HG03064 (cell line): ENCODE measurements around the gene NRG4.
A peak's percentile ranks its signal among the peaks of the same experiment; 100 is the strongest.
"Not testable (repeated sequence)": the region's sequence is repeated elsewhere in the genome, so short reads cannot be mapped to it uniquely, and the experiment has no call there.

Source experiments
- ATAC-seq: cut with Tn5 transposase; IDR thresholded peaks from one replicate; pipeline ENCODE4 v1.9.1; 2021; ENCODE audit warnings: low read depth; ENCODE audit not compliant: unreplicated experiment

The NRG4 gene

DNA sequence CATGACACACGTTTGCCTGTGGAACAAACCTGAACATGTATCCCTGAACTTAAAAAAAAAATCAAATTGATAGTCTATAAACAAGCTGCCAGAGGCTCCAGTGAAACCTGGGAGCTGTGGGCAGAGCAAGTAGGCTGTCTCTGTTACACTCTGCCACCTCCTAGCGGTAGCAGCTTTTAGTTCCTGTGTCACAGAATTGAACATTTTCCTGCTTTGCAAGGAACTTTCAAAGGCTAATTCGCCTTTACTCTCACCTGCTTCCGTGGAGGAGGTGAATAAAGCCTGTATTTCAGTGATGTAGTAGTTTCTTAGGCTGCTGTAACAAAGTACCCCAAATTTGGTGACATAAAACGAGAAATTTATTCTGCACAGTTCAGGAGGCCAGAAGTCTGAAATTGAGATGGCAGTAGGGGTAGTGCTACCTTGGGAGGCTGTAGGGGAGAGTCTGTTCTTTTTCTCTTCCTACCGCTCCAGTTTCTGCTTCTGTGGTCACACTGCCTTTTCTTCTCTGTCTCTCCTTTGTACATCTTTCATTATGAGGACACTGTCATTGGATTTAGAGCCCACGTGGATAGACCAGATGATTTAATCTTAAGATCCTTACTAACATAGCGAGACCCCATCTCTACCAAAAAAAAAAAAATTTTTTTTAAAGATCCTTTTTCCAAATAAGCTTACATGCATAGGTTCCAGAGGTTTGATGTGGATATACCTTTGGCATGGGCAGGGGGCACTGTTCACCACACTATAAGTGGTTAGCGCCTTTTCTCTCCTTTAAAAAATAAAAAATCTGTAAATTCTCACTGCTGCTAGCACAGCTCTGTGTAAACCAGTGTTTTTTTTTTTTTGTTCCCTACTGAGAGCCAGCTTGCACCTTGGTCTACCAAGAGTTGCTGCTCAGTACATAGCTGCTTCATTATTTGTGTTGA is 83.3 kb downstream of the NRG4 start:
- no peak for ATAC-seq

DNA sequence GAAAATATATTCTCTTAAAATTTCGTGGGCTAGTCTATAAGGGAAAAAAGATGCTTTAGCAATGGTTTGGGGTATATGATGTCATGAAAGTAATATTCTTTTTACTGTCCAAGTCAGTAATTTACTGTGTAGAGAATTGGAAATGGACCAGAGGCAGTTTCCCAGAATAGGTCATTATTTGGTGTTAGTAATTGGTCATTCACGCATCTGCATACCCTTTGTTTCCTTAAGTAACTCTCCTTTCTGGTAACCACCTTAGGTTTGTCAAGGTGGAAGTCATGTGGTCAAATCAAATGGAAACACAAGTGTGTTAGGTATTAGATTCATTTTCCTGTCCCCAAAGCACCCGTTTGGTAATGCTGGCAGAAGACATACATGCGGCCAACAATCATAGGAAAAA is 84.6 kb downstream of the NRG4 start:
- ATAC-seq = no peak

DNA sequence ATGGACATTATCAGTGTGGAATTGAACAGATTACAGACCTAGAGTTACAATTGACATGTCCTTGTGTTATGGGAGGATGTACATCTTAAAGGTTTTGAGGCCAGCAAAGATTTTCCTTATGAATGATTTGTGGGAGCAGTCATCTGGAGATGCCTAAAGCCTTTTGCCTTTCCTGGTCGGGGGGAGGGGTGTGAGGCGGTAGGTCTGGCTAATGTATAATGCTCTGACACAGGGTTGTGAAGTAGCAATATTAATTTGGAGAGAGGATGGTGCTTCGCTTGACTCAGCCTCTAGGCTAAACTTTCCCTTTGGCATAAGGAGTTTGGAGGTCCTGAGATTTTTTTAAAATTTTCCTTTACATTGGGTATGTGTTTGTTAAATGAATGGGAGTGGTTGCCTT is 85.3 kb downstream of the NRG4 start:
- ATAC-seq = no peak

- no peak for ATAC-seq
Measured at GRCh38 chr15:75925440-75925839, 86.8 kb downstream of the NRG4 start.

DNA sequence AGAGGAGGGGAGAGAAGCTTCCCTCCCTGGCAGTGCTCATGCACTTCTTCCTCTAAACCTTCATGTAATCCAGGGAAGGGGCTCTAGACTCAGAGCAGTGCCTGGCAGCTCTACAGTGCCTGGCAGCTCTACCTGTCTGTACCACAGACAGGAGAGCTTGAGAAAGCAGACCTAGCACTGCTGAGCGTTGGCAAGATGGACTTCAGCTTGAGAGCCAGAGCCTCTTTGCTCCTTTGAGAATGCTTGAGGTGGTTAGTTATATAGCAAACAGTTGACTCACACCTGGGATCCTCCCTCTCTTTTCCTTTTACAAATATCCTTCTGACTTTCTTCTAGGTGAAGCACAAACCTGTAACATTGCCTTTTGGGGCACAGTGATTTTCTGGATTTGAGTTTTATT is 87.6 kb downstream of the NRG4 start:
- no peak for ATAC-seq

DNA sequence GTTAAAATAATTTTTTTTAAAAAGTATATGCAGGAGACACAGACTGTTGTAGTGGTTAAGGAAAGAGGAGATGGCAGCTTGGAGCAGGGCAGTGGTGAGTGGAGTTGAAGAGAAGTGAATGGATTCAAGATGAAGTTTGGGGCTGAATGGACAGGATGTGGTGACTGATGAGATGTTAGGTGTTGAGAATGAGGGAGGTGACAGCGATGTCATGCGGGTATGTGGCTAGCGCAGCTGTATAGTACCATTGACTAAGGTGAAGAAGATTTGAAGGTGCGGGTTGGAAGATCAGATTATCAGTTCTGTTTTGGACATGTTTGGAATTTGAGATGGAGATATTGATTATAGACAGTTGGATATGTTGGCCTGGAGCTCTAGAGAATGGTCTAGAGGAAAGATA is 88.5 kb downstream of the NRG4 start:
- ATAC-seq = no peak

DNA sequence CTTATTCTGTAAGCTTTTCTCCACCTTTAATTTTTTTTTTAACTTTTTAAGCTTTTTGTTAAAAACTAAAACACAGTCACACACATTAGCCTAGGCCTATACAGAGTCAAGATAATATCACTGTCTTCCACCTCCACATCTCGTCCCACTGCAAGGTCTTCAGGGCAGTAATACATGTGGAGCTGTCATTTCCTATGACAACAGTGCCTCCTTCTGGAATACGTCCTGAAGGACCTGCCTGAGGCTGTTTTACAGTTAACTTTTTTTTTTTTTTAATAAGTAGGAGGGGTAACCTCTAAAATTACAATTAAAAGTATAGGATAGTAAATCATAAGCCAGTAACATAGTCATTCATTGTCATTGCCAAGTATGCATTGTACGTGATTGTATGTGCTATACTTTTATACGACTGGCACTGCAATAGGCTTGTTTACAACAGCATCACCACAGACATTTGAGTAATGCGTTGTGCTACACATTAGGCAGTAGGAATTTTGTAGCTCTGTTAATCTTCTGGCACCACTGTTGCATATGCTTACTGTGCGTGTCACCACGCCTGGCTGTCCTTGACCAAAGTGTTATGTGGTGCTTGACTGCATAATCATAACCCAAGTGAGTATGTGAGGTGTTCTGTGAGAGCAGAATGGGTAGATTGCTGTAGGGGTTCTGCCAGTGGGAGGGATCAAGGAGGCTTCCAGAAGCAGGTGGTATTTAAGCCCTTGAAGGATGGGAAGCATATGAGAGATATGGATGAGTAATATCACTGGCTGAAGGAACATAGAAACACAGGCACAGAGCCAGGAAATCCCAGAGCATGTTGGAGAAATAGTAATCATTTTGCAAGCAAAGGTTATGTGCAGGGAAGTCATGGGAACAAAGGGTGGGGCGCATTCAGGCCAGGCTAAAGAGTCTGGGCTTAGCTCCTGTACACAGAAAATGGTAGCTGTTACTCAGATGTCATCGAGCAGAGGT is 90.2 kb downstream of the NRG4 start:
- ATAC-seq = no peak

DNA sequence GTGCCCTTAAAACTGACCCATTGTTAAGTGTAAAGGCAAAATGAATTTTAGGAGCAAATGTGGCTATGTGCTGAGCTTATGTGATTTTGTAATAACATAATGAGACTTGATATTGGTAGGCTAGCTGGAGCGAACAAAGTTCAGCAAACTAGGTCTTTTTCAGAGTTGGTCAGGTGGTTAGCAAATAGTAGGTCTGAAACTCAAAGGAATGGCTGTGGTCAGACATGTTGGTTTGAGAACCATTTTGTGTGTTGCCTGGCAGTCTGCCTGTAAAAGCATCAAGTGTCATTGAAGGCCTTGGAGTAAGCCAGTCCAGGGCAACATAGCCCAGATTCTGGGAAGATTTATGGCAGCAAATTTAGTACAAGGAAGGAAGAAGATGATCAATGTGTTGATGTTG is 92.1 kb downstream of the NRG4 start:
- ATAC-seq = no peak

DNA sequence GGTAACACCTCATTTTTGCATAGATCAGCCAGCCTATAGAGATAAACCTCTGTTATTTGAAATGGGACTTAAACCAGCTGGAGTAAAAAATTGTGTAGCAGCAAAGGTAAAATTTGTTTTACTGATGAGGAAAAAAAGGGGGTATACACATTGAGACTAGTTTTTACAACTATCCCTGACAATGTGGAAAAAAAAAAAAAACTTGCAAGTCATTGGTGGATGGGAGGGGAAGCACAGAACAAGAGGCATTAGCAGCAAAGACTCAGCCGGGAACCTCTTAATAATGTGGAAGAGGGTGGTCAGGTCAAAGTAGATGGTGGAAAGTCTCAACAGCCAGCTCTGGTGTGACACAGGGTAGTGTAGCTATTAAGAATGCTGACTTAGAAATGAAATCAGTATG is 94.1 kb downstream of the NRG4 start:
- ATAC-seq = no peak

DNA sequence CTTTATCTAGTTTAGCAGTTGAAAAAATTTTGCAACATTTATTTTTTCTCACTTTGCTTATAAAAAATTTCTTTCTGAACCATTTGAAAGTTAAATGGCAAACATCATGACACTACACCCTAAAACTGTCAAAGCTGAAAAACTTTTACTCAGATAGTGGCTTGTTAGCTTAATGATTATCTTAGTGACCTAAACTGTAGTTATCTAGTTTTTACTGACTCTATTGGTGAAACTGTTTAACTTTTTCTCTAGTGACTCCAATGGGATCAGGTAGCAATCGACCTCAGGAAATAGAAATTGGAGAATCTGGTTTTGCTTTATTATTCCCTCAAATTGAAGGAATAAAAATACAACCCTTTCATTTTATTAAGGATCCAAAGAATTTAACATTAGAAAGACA is 95.2 kb downstream of the NRG4 start:
- ATAC-seq = no peak

DNA sequence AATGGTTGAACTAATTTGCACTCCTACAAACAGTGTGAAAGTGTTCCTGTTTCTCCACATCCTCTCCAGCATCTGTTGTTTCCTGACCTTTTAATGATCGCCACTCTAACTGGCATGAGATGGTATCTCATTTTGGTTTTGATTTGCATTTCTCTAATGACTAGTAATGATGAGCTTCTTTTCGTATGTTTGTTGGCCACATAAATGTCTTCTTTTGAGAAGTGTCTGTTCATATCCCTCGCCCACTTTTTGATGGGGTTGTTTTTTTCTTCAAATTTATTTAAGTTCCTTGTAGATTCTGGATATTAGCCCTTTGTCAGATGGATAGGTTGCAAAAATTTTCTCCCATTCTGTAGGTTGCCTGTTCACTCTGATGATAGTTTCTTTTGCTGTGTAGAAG is 101.9 kb downstream of the NRG4 start:
- not testable (repeated sequence) for ATAC-seq

GRCh38 chr15:75905231-75905630 is 107.0 kb downstream of the NRG4 start:
- ATAC-seq = no peak

DNA sequence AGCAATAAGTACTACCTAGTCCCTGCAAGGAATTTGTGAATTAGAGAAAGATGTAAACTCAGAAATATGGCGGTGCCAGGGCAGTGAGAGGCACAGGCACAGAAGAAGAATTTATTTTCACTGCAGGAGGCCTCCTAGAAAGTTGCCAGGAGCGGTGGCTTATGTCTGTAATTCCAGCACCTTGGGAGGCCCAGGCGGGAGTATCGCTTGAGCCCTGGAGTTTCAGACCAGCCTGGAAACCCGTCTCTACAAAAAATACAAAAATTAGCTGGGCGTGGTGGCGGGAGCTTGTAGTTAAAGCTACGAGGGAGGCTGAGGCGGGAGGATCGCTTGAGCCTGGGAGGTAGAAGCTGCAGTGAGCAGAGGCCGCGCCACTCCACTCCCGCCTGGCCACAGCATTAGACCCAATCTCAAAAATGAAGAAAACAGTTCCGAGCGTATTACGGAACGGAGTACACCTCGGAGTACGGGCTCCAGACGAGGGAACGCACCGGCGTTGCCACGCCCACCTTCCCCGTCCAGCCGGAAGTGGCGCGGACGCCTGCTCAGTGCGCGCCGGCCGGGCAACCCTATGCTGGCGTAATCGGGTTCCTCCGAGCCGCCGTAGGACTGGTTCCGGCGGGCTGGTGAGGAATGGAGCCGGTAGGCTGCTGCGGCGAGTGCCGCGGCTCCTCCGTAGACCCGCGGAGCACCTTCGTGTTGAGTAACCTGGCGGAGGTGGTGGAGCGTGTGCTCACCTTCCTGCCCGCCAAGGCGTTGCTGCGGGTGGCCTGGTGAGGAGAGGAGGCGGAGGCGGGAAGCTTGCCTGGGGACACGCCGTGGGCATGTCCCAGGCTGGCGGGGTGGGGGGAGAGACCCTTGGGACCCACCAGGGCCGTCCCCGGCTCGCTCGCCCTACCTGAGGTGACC is 108.6 kb downstream of the NRG4 start, which contains the start of gene FBXO22:
FBXO22 (plus strand) TSS at position 548 of the 909 bp plus-strand sequence; CDS start at position 634, 86 bp downstream.
- peak; percentile 97 for ATAC-seq

GRCh38 chr15:75902129-75902557 is 110.1 kb downstream of the NRG4 start:
- ATAC-seq = no peak

DNA sequence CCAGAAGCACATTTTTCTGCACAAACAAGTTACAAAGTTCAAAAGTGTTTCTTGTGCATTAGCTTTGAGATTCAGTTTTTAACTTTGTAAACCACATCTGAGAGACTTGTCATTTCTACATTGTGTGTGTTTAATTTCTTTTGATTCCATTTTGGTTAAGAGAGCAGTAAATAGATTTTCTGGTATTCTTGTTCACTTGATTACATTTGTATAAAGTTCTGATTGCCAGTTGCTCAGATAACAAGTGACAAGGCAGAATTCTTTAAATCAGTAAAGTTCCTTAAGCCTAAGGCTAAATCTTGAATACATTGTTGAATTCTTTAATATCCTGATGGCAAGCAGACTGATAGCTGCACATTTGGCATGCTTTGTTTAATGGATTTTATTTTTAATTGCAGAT is 111.6 kb downstream of the NRG4 start:
- no peak for ATAC-seq

DNA sequence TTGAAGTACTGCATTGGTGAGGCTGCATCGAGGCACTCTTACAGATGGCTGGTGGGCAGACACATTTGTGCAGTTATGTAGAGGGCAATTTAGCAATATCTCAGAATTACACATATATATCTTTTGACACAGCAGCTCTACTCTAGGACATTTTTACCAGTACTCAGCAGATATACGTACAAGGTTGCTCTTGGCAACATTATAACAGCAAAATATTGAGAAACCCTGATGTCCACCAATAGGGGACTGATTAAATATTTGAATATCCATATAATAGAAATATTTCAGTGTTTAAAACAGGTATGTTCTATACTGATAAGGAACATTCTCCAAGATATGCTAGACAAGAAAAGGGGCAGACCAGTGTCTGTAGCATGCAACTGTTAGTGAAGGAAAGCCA is 116.5 kb downstream of the NRG4 start:
- no peak for ATAC-seq

DNA sequence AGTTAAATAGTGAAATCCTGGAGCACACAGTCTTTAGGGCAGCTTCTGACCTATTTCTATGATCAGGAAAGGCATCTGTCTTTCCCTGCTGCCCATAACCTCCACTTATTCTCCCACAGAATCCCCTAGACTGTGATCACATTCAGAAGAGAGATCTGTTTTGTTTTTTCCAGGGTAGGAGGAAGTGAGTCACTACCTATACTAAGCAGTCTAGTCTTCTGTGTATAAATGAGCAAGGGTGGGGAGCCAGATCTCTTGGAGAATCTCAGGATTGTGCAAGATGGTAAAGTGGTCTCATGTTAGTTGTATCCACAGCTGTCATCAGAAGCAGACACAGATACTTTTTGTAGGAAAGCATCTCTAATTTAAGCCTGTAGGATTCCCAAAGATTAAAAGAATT is 120.3 kb downstream of the NRG4 start:
- ATAC-seq = no peak
